GM12873 (cell line): Measurements from ENCODE around the gene CDC73.
A peak's percentile ranks its signal among the peaks of the same experiment; 100 is the strongest.

Source experiments
- CTCF ChIP-seq: IDR thresholded peaks from 2 replicates; pipeline ENCODE4 v1.5.1; 2012; ENCODE audit warnings: low read depth, mild to moderate bottlenecking, moderate library complexity, low read length, control low read depth; ENCODE audit not compliant: insufficient read depth; ENCODE audit errors: missing control alignments

CDC73 gene

DNA sequence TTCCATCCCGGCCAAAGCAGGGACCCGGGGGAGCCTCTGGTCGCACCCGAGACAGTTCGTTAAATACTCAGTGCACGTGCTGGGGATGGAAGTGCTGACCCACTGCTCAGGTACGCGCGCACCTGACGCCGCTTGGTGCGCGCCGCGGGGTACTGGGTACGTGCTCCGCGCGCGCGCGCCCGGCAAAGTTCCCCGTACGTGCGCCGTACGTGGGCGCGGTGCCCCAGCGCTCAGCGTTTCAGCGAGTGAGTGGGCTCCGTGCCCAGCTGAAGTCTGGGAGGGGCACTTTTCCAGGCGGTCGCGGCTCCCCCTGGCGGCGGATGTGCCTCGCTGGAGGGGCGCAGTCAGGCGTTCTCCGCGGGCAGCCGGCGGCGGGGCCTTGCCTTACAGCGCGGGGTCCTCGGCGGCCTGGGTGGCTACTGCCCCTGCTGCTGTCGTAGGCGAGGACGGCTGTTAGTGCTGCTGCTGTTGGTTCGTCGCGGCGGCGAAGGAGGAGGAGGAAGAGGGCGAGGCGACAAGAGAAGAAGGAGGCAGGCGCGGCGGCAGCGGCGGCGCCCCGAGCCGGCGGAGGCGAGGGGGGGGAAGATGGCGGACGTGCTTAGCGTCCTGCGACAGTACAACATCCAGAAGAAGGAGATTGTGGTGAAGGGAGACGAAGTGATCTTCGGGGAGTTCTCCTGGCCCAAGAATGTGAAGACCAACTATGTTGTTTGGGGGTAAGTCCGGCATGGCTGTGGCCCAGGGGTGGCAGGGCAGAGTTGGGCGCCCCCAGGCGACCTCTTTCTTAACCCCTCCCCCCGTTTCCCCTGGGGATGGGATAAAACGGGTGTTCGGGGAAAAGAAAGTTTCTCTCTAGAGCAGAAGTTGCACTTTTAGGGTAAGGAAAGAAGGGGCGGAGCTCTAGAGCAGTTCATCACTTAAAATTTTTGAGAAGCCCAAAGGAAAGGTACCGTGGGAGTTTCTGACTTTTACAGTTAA, at the start of gene CDC73:
TSS of gene CDC73 (plus strand) at position 416 of the 978 bp plus-strand sequence. CDS start at position 586, 170 bp downstream.
- TF ChIP-seq CTCF: peak; percentile 84

DNA sequence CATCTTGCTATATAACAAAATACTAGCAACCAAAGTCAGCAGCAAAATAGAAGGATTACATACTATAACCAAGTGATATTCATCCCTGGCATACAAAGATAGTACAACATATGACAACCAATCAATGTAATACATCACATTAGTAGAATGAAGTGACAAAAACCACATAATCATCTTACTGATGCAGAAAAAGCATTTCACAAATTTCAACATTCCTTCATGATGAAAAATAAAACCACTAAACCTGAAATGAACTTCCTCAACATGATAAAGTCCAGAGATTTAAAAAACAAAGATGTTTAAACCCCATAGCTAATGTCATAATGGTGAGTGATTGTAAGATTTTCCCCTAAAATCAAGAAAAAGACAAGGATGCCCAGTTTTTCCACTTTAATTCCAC, 43.8 kb upstream of the CDC73 start:
- TF ChIP-seq CTCF: no peak

DNA sequence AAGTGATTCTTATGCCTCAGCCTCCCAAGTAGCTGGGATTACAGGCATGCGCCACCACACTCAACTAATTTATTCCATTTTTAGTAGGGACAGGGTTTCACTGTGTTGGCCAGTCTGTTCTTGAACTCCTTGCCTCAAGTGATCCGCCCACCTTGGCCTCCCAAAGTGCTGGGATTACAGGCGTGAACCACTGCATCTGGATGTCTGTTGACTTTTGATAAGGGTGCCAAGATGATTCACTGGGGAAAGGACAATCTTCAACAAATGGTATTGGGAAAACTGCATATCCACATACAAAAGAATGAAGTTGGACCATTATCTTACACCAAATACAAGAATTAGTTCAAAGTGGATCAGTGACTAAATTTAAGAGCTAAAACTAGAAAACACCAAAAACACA, 42.6 kb upstream of the CDC73 start:
- no peak for TF ChIP-seq CTCF

DNA sequence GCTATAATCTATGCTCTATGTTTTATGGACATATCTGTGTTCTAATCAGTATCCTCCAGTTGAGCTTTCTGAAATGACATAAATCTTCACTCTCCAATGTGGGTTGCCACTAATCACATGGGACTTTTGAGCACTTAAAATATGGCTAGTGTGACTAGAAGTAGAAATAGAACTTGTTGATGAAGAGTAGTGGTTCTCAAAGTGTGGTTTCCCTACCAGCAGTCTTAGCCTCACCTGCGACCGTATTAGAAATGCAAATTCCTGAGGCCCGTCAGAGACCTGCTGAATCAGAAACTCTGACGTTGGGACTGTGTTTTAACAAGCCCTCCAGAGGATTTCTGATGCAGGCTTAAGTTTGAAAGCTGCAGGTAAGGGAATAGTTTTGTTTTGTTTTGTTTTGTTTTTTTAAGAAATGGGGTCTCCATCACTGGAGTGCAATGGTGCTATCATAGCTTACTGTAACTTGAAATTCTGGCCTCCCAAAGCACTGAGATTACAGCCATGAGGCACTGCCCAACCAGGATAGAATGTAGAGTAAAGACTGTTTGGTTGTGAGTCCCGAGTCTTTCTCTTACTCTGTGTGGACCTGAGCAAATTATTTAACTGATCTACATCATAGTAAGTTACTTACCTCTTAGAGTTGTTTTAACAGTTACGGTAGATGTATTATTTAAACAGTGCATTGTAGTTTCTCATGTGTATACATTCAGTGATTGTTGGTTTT, 38.3 kb upstream of the CDC73 start:
- TF ChIP-seq CTCF: no peak

GRCh38 chr1:193085263-193085662, 36.6 kb upstream of the CDC73 start:
- no peak for TF ChIP-seq CTCF

- no peak for TF ChIP-seq CTCF
These were observed 35.5 kb upstream of the CDC73 start for GRCh38 chr1:193086342-193086741.

DNA sequence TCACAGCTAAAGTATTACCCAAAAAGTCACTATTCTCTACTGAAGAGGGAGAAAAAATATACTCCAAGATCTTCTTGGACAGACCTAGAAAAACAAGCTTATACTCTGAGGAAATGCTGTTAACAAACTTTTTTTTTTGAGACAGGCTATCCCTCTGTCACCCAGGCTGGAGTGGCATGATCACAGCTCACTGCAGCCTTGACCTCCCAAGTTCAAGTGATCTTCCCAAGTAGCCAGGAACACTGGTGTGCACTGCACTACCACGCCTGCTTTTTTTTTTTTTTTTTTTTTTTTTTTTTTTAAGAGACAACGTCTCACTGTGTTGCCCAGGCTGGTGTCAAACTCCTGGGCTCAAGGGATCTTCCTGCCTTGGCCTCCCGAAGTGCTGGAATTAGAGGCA, 33.9 kb upstream of the CDC73 start:
- no peak for TF ChIP-seq CTCF
